Stomach (tissue), 4 donors: Measurements from ENCODE around the gene SYNJ2.

Experiments
- EP300 ChIP-seq: sonication (generic); formaldehyde crosslinking; IDR thresholded peaks from one replicate; pipeline ENCODE4 v1.6.1; 2017; ENCODE audit warnings: antibody characterized with exemption
- POLR2A ChIP-seq, 4 donors: fragments of 450-650 bp; IDR thresholded peaks; one replicate each; pipeline ENCODE4 v1.6.1; 2016; ENCODE audit warnings: antibody characterized with exemption in 4 of 4, control low read depth in 2 of 4, mild to moderate bottlenecking in 1 of 4, moderate library complexity in 1 of 4

GRCh38 chr6:158043008-158043407, 61.3 kb downstream of the SYNJ2 start:
- no peak for TF ChIP-seq EP300
- no peak for TF ChIP-seq POLR2A (IDR thresholded peaks at IDR 0.05)
